Cardiac septum (tissue), 1 donor: ENCODE measurements around the gene ZDHHC6. TPM values are rescaled to one million over a fixed set of nuclear protein-coding genes. Genes with fewer than 3 reads are reported as not detected.
A peak's percentile ranks its signal among the peaks of the same experiment; 100 is the strongest.
"Not testable (repeated sequence)": the region's sequence is repeated elsewhere in the genome, so short reads cannot be mapped to it uniquely, and the experiment has no call there.

ENCODE experiments used
- DNase-seq: peaks from one replicate; pipeline ENCODE4 v3.0.0-alpha.2; 2020; ENCODE audit warnings: low spot score
- intact Hi-C: fragments of 100-400 bp; cut with DNase I; formaldehyde crosslinking; loops from one replicate; pipeline ENCODE4 v1.14.0; 2022
- long read RNA-seq: library from polyadenylated mRNA; unstranded; transcript quantifications from one replicate; pipeline ENCODE4 v2.0.0, GENCODE V29; 2021
- total RNA-seq: library from RNA; stranded (reverse); fragmentation: NEBNext Ultra II Directional; extraction: Animal tissue kit (Norgen Biotek cat#: 25700); gene quantifications from one replicate; pipeline ENCODE4 v1.2.1, GENCODE V29; 2021
- donor health status: DM: no; HTN: no; CAD: no.

ZDHHC6 gene
- total RNA-seq, result 18.3 TPM
- long read RNA-seq, transcript ZDHHC6-202 (11 exons, 2,170 nt), result major isoform, 6 of 16 reads
- long read RNA-seq, partial matches to known transcripts, result 3 of 16 reads
- long read RNA-seq, other reads (novel, unspliced or antisense), result 7 of 16 reads

- peak; percentile 93 for DNase-seq
- intact Hi-C loops, result no loop called here
Measured at GRCh38 chr10:112446855-112447619, at the start of gene ZDHHC6, which contains the start of gene VTI1A. Gene ZDHHC6 (minus strand): TSS chr10:112446914. CDS start chr10:112445436, 1,478 bp downstream. Gene VTI1A (plus strand): TSS chr10:112447215. CDS start chr10:112447374, 159 bp downstream.

GRCh38 chr10:112492736-112493135, 46.0 kb upstream of the ZDHHC6 start:
- intact Hi-C loops, result no loop called here
- DNase-seq, result no peak

GRCh38 chr10:112491144-112491543, 44.4 kb upstream of the ZDHHC6 start:
- no peak for DNase-seq
- intact Hi-C loops, result no loop called here

- intact Hi-C loops, result no loop called here
- DNase-seq, result no peak
Measured at GRCh38 chr10:112490545-112490944, 43.8 kb upstream of the ZDHHC6 start.

- no peak for DNase-seq
- intact Hi-C loops, result no loop called here
Measured at GRCh38 chr10:112487964-112488363, 41.2 kb upstream of the ZDHHC6 start.

- intact Hi-C loops, result no loop called here
- no peak for DNase-seq
Measured at GRCh38 chr10:112484399-112484798, 37.7 kb upstream of the ZDHHC6 start.

- no peak for DNase-seq
- intact Hi-C loops, result no loop called here
Measured at GRCh38 chr10:112481602-112482001, 34.9 kb upstream of the ZDHHC6 start.

- intact Hi-C loops, result loop anchor here (10.0 kb wide), 1 partner anchor 649 kb away; no protein-coding TSS in a partner anchor
- DNase-seq, result no peak
Measured at GRCh38 chr10:112475575-112476218, 29.0 kb upstream of the ZDHHC6 start.

GRCh38 chr10:112471878-112472487, 25.3 kb upstream of the ZDHHC6 start:
- intact Hi-C loops, result loop anchor here (10.0 kb wide), 1 partner anchor 653 kb away; no protein-coding TSS in a partner anchor
- DNase-seq, result no peak

- intact Hi-C loops, result no loop called here
- DNase-seq, result no peak
Measured at GRCh38 chr10:112467541-112468075, 20.9 kb upstream of the ZDHHC6 start.

- intact Hi-C loops, result no loop called here
Measured at GRCh38 chr10:112466802-112467201, 20.1 kb upstream of the ZDHHC6 start.

GRCh38 chr10:112465299-112465883, 18.7 kb upstream of the ZDHHC6 start:
- intact Hi-C loops, result no loop called here

More at GRCh38 chr10:112466802-112467201, 20.1 kb upstream of the ZDHHC6 start:
- DNase-seq, result no peak

GRCh38 chr10:112464074-112464473, 17.4 kb upstream of the ZDHHC6 start:
- intact Hi-C loops, DNase-seq: not testable (repeated sequence)

More at GRCh38 chr10:112465299-112465883, 18.7 kb upstream of the ZDHHC6 start:
- no peak for DNase-seq

- intact Hi-C loops, result no loop called here
- DNase-seq, result no peak
Measured at GRCh38 chr10:112461029-112461887, 14.5 kb upstream of the ZDHHC6 start.

- intact Hi-C loops, result no loop called here
- DNase-seq, result no peak
Measured at GRCh38 chr10:112460366-112460765, 13.7 kb upstream of the ZDHHC6 start.

- intact Hi-C loops, result no loop called here
- DNase-seq, result no peak
Measured at GRCh38 chr10:112456533-112456932, 9.8 kb upstream of the ZDHHC6 start.

- no peak for DNase-seq
- intact Hi-C loops, result no loop called here
Measured at GRCh38 chr10:112454910-112455779, 8.4 kb upstream of the ZDHHC6 start.

GRCh38 chr10:112448888-112449287, 2.2 kb upstream of the ZDHHC6 start:
- DNase-seq, result no peak
- intact Hi-C loops, result no loop called here
